H1 (cell line): ENCODE data around the gene TCERG1L. TPM values are rescaled to one million over a fixed set of nuclear protein-coding genes. Genes with fewer than 3 reads are reported as not detected.

Experiments used
- CTCF ChIA-PET: fragments of 300-600 bp; sonication (Branson Sonifier 250); formaldehyde crosslinking; loops from one replicate; lab custom pipeline; 2021; ENCODE audit not compliant: partially characterized antibody; lab: Charles Lee
- POLR2A ChIA-PET: fragments of 300-600 bp; sonication (Branson Sonifier 250); formaldehyde crosslinking; loops from one replicate; lab custom pipeline; 2021; ENCODE audit warnings: inconsistent platforms; ENCODE audit not compliant: partially characterized antibody; lab: Charles Lee
- DNase-seq, 2 experiments: peaks; one replicate each; pipeline versions ENCODE4 v3.0.0 to v3.0.0-alpha.2; 2010 to 2022; ENCODE audit warnings: low spot score in 2 of 2, low read depth in 1 of 2, mixed read lengths in 1 of 2
- FAIRE-seq: peaks from 2 replicates; lab custom pipeline; 2011; peaks lifted over from hg19 to GRCh38; lab: Jason Lieb, UNC
- H2AFZ ChIP-seq: 2 replicates; pipeline ENCODE4 v1.8.1; 2012; ENCODE audit warnings: low read length, inconsistent platforms
- H2AK5ac ChIP-seq: 2 replicates; pipeline ENCODE4 v1.6.1; 2013; ENCODE audit warnings: low read depth, low read length
- H2BK120ac ChIP-seq: replicated peaks from 2 replicates; pipeline ENCODE3; 2013; ENCODE audit warnings: low read depth, low read length, inconsistent platforms
- H2BK12ac ChIP-seq: 2 replicates; pipeline ENCODE4 v1.6.1; 2013; ENCODE audit warnings: low read depth, low read length
- H2BK15ac ChIP-seq: 2 replicates; pipeline ENCODE4 v1.6.1; 2013; ENCODE audit warnings: low read length
- H2BK20ac ChIP-seq: 2 replicates; pipeline ENCODE4 v1.6.1; 2013; ENCODE audit warnings: low read length
- H2BK5ac ChIP-seq: 2 replicates; pipeline ENCODE4 v1.6.1; 2013; ENCODE audit warnings: low read depth, low read length
- H3K14ac ChIP-seq: 2 replicates; pipeline ENCODE4 v1.6.1; 2013; ENCODE audit warnings: inconsistent platforms; ENCODE audit not compliant: insufficient read length
- H3K18ac ChIP-seq: 2 replicates; pipeline ENCODE4 v1.6.1; 2013; ENCODE audit warnings: low read length; ENCODE audit errors: extremely low read depth
- H3K23ac ChIP-seq: 2 replicates; pipeline ENCODE4 v1.6.1; 2013; ENCODE audit warnings: inconsistent platforms; ENCODE audit not compliant: insufficient read length
- H3K23me2 ChIP-seq: 2 replicates; pipeline ENCODE4 v1.6.1; 2013; ENCODE audit warnings: low read depth, low read length
- H3K27ac ChIP-seq: 2 replicates; pipeline ENCODE4 v1.6.1; 2011; ENCODE audit warnings: low read depth, low read length, inconsistent platforms
- H3K27me3 ChIP-seq, 4 experiments: replicated peaks in 1 of 4; 1 replicate in 1 of 4; 2 replicates in 3 of 4; pipeline versions ENCODE4 v1.6.1 to v1.8.1; 2011 to 2013; ENCODE audit warnings: low read length in 3 of 4, mild to moderate bottlenecking in 3 of 4, inconsistent platforms in 2 of 4, mixed read lengths in 2 of 4, moderate library complexity in 1 of 4; ENCODE audit not compliant: control insufficient read depth in 3 of 4, insufficient read depth in 3 of 4; ENCODE audit errors: extremely low read depth in 1 of 4
- H3K36me3 ChIP-seq, 4 experiments: 2 replicates each; pipeline versions ENCODE4 v1.6.1 to v1.8.1; 2011 to 2013; ENCODE audit warnings: mild to moderate bottlenecking in 4 of 4, low read length in 3 of 4, moderate library complexity in 2 of 4, control low read depth in 1 of 4, inconsistent platforms in 1 of 4; ENCODE audit not compliant: insufficient read depth in 4 of 4, control insufficient read depth in 2 of 4
- H3K4ac ChIP-seq: replicated peaks from 2 replicates; pipeline ENCODE3; 2013; ENCODE audit warnings: low read length, low read depth, mixed read lengths, inconsistent platforms; ENCODE audit not compliant: insufficient read length
- H3K4me1 ChIP-seq, 4 experiments: replicated peaks in 1 of 4; 1 replicate in 1 of 4; 2 replicates in 3 of 4; pipeline versions ENCODE4 v1.6.1 to v1.8.1; 2011 to 2013; ENCODE audit warnings: low read length in 3 of 4, inconsistent platforms in 2 of 4, mixed read lengths in 1 of 4; ENCODE audit not compliant: insufficient read depth in 4 of 4, control insufficient read depth in 3 of 4
- H3K4me2 ChIP-seq, 2 experiments: 2 replicates each; pipeline versions ENCODE4 v1.6.1 to v1.8.1; 2011 to 2013; ENCODE audit warnings: low read depth in 2 of 2, low read length in 2 of 2, control low read depth in 1 of 2, inconsistent platforms in 1 of 2, mild to moderate bottlenecking in 1 of 2; ENCODE audit not compliant: insufficient read depth in 1 of 2
- H3K4me3 ChIP-seq, 4 experiments: fragments of 200-600, 300-600 bp in 1 of 4; sonication (generic), shearing (Covaris generic), sonication (Bioruptor Twin) in 1 of 4; 2 replicates each; pipeline versions ENCODE4 v1.5.1 to v1.8.1; 2011 to 2016; ENCODE audit warnings: low read length in 4 of 4, low read depth in 3 of 4, control low read depth in 2 of 4, inconsistent platforms in 2 of 4, mild to moderate bottlenecking in 2 of 4, mixed read lengths in 1 of 4, moderate library complexity in 1 of 4; ENCODE audit not compliant: insufficient read depth in 2 of 4; ENCODE audit errors: extremely low read depth in 1 of 4
- H3K56ac ChIP-seq: replicated peaks from 2 replicates; pipeline ENCODE3; 2013; ENCODE audit warnings: low read depth, mild to moderate bottlenecking, mixed read lengths, low read length, inconsistent platforms; ENCODE audit not compliant: insufficient read length
- H3K79me1 ChIP-seq: 2 replicates; pipeline ENCODE4 v1.6.1; 2013; ENCODE audit warnings: low read depth, low read length, control low read depth
- H3K79me2 ChIP-seq, 2 experiments: 2 replicates each; pipeline versions ENCODE4 v1.6.1 to v1.8.1; 2012 to 2013; ENCODE audit warnings: low read length in 2 of 2, mild to moderate bottlenecking in 2 of 2, inconsistent platforms in 1 of 2; ENCODE audit not compliant: insufficient read depth in 2 of 2, control insufficient read depth in 1 of 2
- H3K9ac ChIP-seq, 4 experiments: replicated peaks in 1 of 4; 1 replicate in 1 of 4; 2 replicates in 3 of 4; pipeline versions ENCODE4 v1.6.1 to v1.8.1; 2011 to 2013; ENCODE audit warnings: low read depth in 3 of 4, low read length in 3 of 4, control low read depth in 2 of 4, mild to moderate bottlenecking in 2 of 4, moderate library complexity in 2 of 4, inconsistent platforms in 1 of 4; ENCODE audit errors: extremely low read depth in 1 of 4
- H3K9me3 ChIP-seq, 2 experiments: 2 replicates each; pipeline versions ENCODE4 v1.6.1 to v1.8.1; 2012 to 2013; ENCODE audit warnings: mild to moderate bottlenecking in 2 of 2, moderate library complexity in 2 of 2, control low read depth in 1 of 2, inconsistent platforms in 1 of 2, low read depth in 1 of 2, low read length in 1 of 2, mixed read lengths in 1 of 2; ENCODE audit not compliant: insufficient read depth in 2 of 2
- H4K20me1 ChIP-seq, 2 experiments: replicated peaks in 1 of 2; 2 replicates each; pipeline versions ENCODE3 to v1.8.1; 2011 to 2013; ENCODE audit warnings: inconsistent platforms in 2 of 2, low read length in 2 of 2, mild to moderate bottlenecking in 1 of 2; ENCODE audit not compliant: insufficient read depth in 2 of 2, control insufficient read depth in 1 of 2
- H4K5ac ChIP-seq: 2 replicates; pipeline ENCODE4 v1.6.1; 2013; ENCODE audit warnings: low read length, low read depth, mixed read lengths, inconsistent platforms; ENCODE audit not compliant: insufficient read length
- H4K8ac ChIP-seq: 2 replicates; pipeline ENCODE4 v1.8.0; 2013; ENCODE audit warnings: mild to moderate bottlenecking, moderate library complexity, low read length, inconsistent platforms; ENCODE audit not compliant: insufficient read depth; ENCODE audit errors: extremely low read depth
- H4K91ac ChIP-seq: replicated peaks from 2 replicates; pipeline ENCODE3; 2013; ENCODE audit warnings: low read length, mixed read lengths, inconsistent platforms; ENCODE audit not compliant: insufficient read length
- RXRA ChIP-seq: IDR thresholded peaks from 2 replicates; pipeline ENCODE4 v1.6.1; 2011; ENCODE audit warnings: low read depth, mild to moderate bottlenecking, low read length, moderate library complexity; ENCODE audit not compliant: insufficient read depth
- WGBS, 2 experiments: shearing (Covaris generic) in 1 of 2; methylation state at CpG; one replicate each; pipeline versions ENCODE4 v1.1.6 to v1.1.7; 2013 to 2015; ENCODE audit warnings: low lambda C conversion rate in 2 of 2, mixed read lengths in 2 of 2, inconsistent platforms in 1 of 2, low coverage in 1 of 2, missing lambda C conversion rate in 1 of 2; ENCODE audit not compliant: insufficient replicate concordance in 2 of 2, insufficient coverage in 1 of 2, insufficient read length in 1 of 2; ENCODE audit errors: extremely low coverage in 1 of 2, missing lambda C conversion rate in 1 of 2; 5-methylcytosine and 5-hydroxymethylcytosine counted together
- polyA plus RNA-seq, 7 experiments: library from polyadenylated mRNA; depleted of rRNA in 3 of 7; stranded (reverse) in 5 of 7; unstranded in 2 of 7; fragments of >200 nt in 5 of 7; fragments of 200-250 nt in 2 of 7; gene quantifications; 1 replicate in 5 of 7; 2 replicates in 1 of 7; 4 replicates in 1 of 7; pipeline versions ENCODE4 v1.2.1 to v1.2.3, GENCODE V29; 2011 to 2013; ENCODE audit warnings: missing spikeins in 2 of 7, mixed read lengths in 2 of 7
- total RNA-seq: library from RNA; stranded (reverse); fragmentation: NEBNext Ultra II Directional; extraction: Animal tissue kit (Norgen Biotek cat#: 25700); gene quantifications from 2 replicates; pipeline ENCODE4 v1.2.1, GENCODE V29; 2021

The TCERG1L gene
- total and polyA plus RNA-seq, 2 of the 8 experiments (the other 6 are each of a cell fraction or from before 2014, with no cell fraction given), result 3.9 to 6.9 TPM

GRCh38 chr10:131157899-131158298 lies 153.6 kb downstream of the TCERG1L start:
- no peak for FAIRE-seq

More at GRCh38 chr10:131157899-131158298, 153.6 kb downstream of the TCERG1L start:
- Histone ChIP-seq H2BK15ac (no peak overlapping the region), H3K27ac (no peak overlapping the region), H2AK5ac (no peak overlapping the region), H2AFZ (no peak overlapping the region), H3K23ac (no peak overlapping the region), H3K4me2 (no peak overlapping the region), H3K36me3 (no peaks in the 10 kb centered on the region), H3K56ac (no peak overlapping the region), H3K9me3 (0 out of 4 replicates have a peak, but pooled peaks cover 0 to 4% of the 10 kb centered on the region in 2 experiments), H3K4me3 (no peak overlapping the region), H2BK120ac (no peak overlapping the region), H4K8ac (no peak overlapping the region), H3K9ac (no peak overlapping the region), H3K27me3 (no peaks in the 10 kb centered on the region), H3K79me2 (no peaks in the 10 kb centered on the region), H2BK20ac (no peak overlapping the region), H4K91ac (no peak overlapping the region), H3K4ac (no peak overlapping the region), H3K18ac (no peak overlapping the region), H3K23me2 (no peaks in the 10 kb centered on the region), H4K20me1 (no peaks in the 10 kb centered on the region), H3K4me1 (no peaks in the 10 kb centered on the region), H4K5ac (no peak overlapping the region), H2BK5ac (no peak overlapping the region), H3K14ac (no peak overlapping the region), H2BK12ac (no peak overlapping the region), H3K79me1 (no peaks in the 10 kb centered on the region)
- no peak for DNase-seq
- POLR2A ChIA-PET, result no interaction called here
- 93% methylated on average over 10 of the region's 10 CpGs; no CpG with 5 or more reads in 1 of the 2 experiments for WGBS, 2 experiments
- TF ChIP-seq RXRA, result no peak
- CTCF ChIA-PET, result interaction anchor here (0.6 to 3.0 kb wide), 4 partner anchors 16 to 1986 kb away, joined by 3 to 13 read pairs (median 3); no protein-coding TSS in a partner anchor
